ENCODE results near the gene TBL1X.

Gene TBL1X

DNA sequence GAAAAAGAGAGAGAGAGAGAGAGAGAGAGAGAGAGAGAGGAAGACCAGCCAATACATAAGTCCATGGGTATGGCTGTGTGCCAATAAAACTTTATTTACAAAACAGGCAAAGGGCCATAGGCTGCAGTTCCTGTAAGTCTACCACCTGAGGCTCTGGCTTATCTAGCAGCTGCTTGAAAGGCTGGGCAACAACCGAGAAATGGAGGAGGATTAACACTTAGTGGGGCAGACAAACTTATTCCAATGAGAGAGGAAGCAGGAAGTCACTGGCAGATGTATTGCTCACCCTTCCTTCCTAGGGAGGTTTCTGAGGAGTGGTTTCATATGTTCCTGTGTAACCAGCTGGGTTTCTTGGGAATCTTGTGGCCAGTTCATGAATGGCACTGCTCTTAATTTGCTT is 305.5 kb downstream of the TBL1X start:
- TF ChIP-seq POLR2AphosphoS5 (IDR thresholded peaks at IDR 0.05; ENCODE audit: low read depth, low read length) (no peak), FOXP2 (optimal IDR thresholded peaks at IDR 0.05; ENCODE audit: borderline replicate concordance, extremely low read depth, extremely low read length, insufficient read depth) (no peak), TAF1 (IDR thresholded peaks at IDR 0.05; ENCODE audit: borderline replicate concordance, insufficient read depth, low read length) (no peak), SIN3A (IDR thresholded peaks at IDR 0.05; ENCODE audit: borderline replicate concordance, insufficient read depth, low read length) (peak; percentile 28; the same call in 1 of the 2 replicates)
- TF ChIP-seq, protein P1, sequence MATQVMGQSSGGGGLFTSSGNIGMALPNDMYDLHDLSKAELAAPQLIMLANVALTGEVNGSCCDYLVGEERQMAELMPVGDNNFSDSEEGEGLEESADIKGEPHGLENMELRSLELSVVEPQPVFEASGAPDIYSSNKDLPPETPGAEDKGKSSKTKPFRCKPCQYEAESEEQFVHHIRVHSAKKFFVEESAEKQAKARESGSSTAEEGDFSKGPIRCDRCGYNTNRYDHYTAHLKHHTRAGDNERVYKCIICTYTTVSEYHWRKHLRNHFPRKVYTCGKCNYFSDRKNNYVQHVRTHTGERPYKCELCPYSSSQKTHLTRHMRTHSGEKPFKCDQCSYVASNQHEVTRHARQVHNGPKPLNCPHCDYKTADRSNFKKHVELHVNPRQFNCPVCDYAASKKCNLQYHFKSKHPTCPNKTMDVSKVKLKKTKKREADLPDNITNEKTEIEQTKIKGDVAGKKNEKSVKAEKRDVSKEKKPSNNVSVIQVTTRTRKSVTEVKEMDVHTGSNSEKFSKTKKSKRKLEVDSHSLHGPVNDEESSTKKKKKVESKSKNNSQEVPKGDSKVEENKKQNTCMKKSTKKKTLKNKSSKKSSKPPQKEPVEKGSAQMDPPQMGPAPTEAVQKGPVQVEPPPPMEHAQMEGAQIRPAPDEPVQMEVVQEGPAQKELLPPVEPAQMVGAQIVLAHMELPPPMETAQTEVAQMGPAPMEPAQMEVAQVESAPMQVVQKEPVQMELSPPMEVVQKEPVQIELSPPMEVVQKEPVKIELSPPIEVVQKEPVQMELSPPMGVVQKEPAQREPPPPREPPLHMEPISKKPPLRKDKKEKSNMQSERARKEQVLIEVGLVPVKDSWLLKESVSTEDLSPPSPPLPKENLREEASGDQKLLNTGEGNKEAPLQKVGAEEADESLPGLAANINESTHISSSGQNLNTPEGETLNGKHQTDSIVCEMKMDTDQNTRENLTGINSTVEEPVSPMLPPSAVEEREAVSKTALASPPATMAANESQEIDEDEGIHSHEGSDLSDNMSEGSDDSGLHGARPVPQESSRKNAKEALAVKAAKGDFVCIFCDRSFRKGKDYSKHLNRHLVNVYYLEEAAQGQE (IDR thresholded peaks at IDR 0.05; ENCODE audit: insufficient read depth in 1 of 2, low read depth in 2 of 2, low read length in 2 of 2), result peak in 1 of 2 experiments; percentile 48; a peak in 1 of 4 replicates

DNA sequence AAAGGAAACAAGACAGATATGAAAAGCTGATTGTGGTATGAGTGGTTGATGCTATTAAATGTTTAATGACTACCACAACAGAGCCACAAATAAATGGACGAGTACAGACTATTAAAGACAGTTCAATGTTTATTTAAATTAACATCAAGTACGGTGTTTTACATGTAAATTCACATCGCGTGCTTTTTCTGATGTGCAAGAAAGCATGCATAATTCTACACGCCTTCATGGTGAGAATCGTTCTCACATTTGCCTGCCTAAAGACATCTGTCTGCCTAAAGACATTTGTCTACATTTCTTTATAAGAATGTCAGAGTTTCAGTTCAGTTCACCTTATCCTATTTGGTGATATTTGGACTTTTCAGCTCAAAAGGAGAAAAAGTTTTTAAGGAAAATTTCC is 308.1 kb downstream of the TBL1X start:
- TF ChIP-seq POLR2AphosphoS5 (IDR thresholded peaks at IDR 0.05; ENCODE audit: low read depth, low read length) (no peak), FOXP2 (optimal IDR thresholded peaks at IDR 0.05; ENCODE audit: borderline replicate concordance, extremely low read depth, extremely low read length, insufficient read depth) (no peak), SIN3A (IDR thresholded peaks at IDR 0.05; ENCODE audit: borderline replicate concordance, insufficient read depth, low read length) (no peak), TAF1 (IDR thresholded peaks at IDR 0.05; ENCODE audit: borderline replicate concordance, insufficient read depth, low read length) (no peak)
- TF ChIP-seq, protein P1 (IDR thresholded peaks at IDR 0.05; ENCODE audit: insufficient read depth in 1 of 2, low read depth in 2 of 2, low read length in 2 of 2), result no peak

DNA sequence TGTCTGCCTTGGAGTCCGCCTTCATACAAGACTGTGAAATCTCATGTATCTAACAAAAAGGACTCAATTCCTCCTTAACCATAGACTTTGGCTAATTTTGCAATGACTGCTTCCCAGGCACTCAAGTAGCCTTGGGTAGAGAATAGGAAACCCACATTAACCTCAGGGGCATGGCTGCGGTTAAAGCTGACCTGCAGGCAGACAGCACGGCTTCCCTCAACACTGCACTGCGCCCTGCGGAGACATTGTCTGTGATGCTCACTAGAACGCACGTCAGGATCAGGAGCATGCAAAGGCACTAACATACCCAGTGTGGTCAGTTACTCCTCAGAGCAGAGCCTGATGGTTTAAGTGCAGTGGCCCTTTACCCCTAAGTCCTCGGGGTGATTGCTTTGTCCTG is 311.1 kb downstream of the TBL1X start:
- no peak for TF ChIP-seq FOXP2 (optimal IDR thresholded peaks at IDR 0.05; ENCODE audit: borderline replicate concordance, extremely low read depth, extremely low read length, insufficient read depth)

GRCh38 chrX:9781941-9782340 is 317.1 kb downstream of the TBL1X start:
- TF ChIP-seq TAF1 (IDR thresholded peaks at IDR 0.05; ENCODE audit: borderline replicate concordance, insufficient read depth, low read length) (no peak), FOXP2 (optimal IDR thresholded peaks at IDR 0.05; ENCODE audit: borderline replicate concordance, extremely low read depth, extremely low read length, insufficient read depth) (no peak), SIN3A (IDR thresholded peaks at IDR 0.05; ENCODE audit: borderline replicate concordance, insufficient read depth, low read length) (no peak)

DNA sequence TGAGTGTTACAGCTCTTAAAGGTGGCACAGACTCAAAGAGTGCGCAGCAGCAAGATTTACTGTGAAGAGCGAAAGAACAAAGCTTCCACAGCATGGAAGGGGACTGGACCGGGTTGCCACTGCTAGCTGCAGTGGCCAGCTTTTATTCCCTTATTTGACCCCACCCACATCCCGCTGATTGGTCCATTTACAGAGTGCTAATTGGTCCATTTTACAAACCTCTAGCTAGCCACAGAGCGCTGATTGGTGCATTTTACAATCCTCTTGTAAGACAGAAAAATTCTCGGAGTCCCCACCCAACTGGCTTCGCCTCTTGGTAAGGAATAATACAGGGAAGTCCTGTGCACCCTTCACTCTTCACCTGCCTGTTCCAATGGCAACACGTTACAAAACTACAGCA is 319.5 kb downstream of the TBL1X start:
- TF ChIP-seq FOXP2 (optimal IDR thresholded peaks at IDR 0.05; ENCODE audit: borderline replicate concordance, extremely low read depth, extremely low read length, insufficient read depth) (no peak), SIN3A (IDR thresholded peaks at IDR 0.05; ENCODE audit: borderline replicate concordance, insufficient read depth, low read length) (no peak), TAF1 (IDR thresholded peaks at IDR 0.05; ENCODE audit: borderline replicate concordance, insufficient read depth, low read length) (no peak), POLR2AphosphoS5 (IDR thresholded peaks at IDR 0.05; ENCODE audit: low read depth, low read length) (no peak)
- TF ChIP-seq, protein P1 (IDR thresholded peaks at IDR 0.05; ENCODE audit: insufficient read depth in 1 of 2, low read depth in 2 of 2, low read length in 2 of 2), result no peak

DNA sequence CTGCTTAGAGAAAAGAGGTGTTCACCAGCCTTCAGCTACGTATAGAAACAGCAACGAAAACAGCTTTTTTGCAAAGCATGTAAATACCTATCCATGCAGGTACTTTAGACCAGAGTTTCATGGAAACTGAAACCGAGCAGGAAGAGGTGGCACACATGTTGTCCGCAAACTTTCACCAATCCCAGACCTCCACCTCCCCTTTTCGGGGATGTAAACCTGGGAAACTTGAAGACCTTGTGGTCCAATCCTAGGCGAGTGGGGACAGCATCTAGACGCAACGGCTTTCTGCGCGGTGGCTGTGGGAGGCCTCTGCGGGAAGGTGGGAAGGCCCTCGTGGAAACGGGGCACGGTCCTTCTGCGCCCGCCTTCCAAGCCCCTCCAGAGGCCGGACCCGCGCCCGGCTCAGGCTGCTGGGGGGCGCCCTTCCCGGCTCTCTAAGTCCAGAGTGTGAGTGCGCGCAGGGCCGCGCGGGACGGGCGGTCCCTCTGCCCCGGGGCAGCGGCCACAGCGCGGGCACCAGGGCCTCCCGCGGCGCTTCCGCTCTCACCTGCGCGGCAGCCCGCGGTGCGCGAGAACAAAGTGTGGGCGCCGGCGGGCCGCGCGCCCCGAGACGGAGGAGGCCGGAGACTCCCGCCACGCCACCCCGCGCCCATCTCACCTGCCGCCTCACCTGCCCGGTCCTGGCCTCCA is 320.5 kb downstream of the TBL1X start:
- no peak for TF ChIP-seq TAF1 (IDR thresholded peaks at IDR 0.05; ENCODE audit: borderline replicate concordance, insufficient read depth, low read length)
- TF ChIP-seq SIN3A (IDR thresholded peaks at IDR 0.05; ENCODE audit: borderline replicate concordance, insufficient read depth, low read length), result no peak
- TF ChIP-seq, protein P1 (IDR thresholded peaks at IDR 0.05; ENCODE audit: insufficient read depth in 1 of 2, low read depth in 2 of 2, low read length in 2 of 2), result no peak
- TF ChIP-seq POLR2AphosphoS5 (IDR thresholded peaks at IDR 0.05; ENCODE audit: low read depth, low read length), result no peak
- no peak for TF ChIP-seq FOXP2 (optimal IDR thresholded peaks at IDR 0.05; ENCODE audit: borderline replicate concordance, extremely low read depth, extremely low read length, insufficient read depth)
